Measurements from ENCODE around the gene GAN.
A peak's percentile ranks its signal among the peaks of the same experiment; 100 is the strongest.

The GAN gene

DNA sequence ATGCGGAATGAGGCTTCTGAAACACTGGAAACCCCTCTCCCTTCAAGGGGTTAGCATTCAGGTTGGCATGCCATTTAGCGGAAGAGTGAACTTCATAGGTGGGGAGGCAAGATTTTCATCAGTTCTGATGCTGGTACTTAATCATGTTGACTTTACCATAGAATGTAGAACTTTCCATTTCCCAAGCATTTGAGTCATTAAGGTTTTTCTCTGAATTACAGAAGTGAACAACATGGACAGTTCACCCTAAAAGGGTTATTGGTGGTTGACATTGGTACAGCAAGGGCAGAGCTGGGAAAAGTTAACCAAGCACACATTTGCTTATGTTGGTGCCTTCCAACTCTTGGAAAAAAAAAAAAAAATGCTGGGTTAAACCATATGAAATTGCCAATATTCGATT, 39.1 kb downstream of the GAN start:
- TF ChIP-seq, protein P1, sequence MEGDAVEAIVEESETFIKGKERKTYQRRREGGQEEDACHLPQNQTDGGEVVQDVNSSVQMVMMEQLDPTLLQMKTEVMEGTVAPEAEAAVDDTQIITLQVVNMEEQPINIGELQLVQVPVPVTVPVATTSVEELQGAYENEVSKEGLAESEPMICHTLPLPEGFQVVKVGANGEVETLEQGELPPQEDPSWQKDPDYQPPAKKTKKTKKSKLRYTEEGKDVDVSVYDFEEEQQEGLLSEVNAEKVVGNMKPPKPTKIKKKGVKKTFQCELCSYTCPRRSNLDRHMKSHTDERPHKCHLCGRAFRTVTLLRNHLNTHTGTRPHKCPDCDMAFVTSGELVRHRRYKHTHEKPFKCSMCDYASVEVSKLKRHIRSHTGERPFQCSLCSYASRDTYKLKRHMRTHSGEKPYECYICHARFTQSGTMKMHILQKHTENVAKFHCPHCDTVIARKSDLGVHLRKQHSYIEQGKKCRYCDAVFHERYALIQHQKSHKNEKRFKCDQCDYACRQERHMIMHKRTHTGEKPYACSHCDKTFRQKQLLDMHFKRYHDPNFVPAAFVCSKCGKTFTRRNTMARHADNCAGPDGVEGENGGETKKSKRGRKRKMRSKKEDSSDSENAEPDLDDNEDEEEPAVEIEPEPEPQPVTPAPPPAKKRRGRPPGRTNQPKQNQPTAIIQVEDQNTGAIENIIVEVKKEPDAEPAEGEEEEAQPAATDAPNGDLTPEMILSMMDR (conservative IDR thresholded peaks at IDR 0.05; ENCODE audit: low read length), result no peak
- no peak for DNase-seq (ENCODE audit: low read depth)
- no peak overlapping the region for H3K4me3 ChIP-seq (ENCODE audit: low read length)

DNA sequence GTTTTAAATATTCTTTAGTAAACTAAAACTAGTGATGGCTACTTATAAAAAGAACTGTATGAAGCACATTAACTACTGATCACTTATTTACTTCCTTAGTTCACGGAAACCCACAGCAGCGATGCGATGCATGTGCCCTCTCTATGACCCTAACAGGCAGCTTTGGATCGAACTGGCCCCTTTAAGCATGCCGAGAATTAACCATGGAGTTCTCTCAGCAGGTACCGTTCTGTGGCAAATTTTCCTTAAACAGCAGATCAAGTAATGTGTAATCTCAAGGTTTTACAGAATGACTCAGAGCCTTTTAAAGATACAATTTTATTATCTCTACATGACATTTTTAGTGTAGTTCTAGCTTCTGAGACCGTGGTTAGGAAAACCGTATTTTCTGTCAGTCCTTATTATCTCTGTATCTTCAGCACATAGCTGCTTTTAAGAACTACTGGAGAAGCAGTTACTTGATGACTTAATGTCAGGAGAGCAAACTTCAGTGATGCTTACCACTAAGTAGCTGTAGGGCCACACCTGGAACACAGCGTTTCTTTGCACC, 43.0 kb downstream of the GAN start:
- TF ChIP-seq, protein P1 (conservative IDR thresholded peaks at IDR 0.05; ENCODE audit: low read length), result no peak
- no peak overlapping the region for H3K4me3 ChIP-seq (ENCODE audit: low read length)
- no peak for DNase-seq (ENCODE audit: low read depth)

DNA sequence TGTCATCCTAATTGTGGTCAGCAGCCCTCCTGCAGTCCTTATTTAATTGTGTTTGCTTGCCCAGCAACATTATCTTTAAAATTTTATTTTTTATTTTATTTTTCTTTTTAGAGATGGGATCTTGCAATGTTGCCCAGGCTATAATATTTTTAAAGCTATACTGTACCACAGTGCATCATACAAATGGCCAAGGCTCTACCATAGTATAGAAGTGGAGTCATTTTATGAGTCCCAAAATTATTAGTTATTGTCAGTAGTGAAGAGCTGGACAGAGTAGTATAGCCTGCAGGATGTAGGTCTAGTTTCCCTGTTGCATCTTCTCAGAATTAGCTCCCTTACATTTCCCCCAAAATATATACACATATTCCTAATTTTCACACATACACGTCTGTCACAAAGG, 44.1 kb downstream of the GAN start:
- TF ChIP-seq, protein P1 (conservative IDR thresholded peaks at IDR 0.05; ENCODE audit: low read length), result no peak
- no peak overlapping the region for H3K4me3 ChIP-seq (ENCODE audit: low read length)
- no peak for DNase-seq (ENCODE audit: low read depth)

DNA sequence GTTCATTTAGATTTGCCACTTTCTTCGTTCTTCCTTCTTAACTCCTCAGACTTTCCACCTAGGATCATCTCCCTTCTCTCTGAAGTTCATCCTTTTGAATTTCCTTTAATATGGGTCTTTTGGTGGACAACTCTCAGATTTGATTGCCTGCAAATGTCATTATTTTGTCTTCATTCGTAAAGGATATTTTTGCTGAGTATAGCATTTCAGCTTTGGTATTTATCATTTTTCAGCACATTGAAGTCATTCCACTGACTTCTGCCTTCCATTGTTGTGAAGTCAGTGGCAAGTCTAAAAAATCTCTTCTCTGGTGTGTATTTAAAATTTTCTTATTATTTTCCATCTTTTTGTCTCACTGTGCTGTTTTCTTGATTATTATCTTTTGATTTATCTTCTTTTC, 45.4 kb downstream of the GAN start:
- no peak overlapping the region for H3K4me3 ChIP-seq (ENCODE audit: low read length)
- no peak for DNase-seq (ENCODE audit: low read depth)
- TF ChIP-seq, protein P1 (conservative IDR thresholded peaks at IDR 0.05; ENCODE audit: low read length), result no peak

DNA sequence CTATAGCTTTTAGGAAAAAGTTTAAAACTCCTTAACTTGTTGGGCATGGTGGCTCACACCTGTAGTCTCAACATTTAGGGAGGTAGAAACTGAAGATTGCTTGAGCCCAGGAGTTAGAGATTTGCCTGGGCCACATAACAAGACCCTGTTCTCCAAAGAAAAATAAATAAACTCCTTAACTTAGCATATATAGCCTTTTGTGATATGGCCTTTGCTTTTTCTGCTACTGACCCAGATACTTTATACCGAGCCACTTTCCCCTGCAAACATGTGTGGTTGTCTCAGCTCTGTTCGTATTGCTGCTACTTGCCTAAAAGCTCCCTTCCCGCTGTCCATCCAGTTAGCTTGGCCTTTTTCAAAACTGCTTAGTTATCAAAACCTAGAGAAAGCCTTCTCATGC, 51.0 kb downstream of the GAN start:
- no peak for DNase-seq (ENCODE audit: low read depth)
- H3K4me3 ChIP-seq (ENCODE audit: low read length), result no peak overlapping the region
- TF ChIP-seq, protein P1 (conservative IDR thresholded peaks at IDR 0.05; ENCODE audit: low read length), result no peak

DNA sequence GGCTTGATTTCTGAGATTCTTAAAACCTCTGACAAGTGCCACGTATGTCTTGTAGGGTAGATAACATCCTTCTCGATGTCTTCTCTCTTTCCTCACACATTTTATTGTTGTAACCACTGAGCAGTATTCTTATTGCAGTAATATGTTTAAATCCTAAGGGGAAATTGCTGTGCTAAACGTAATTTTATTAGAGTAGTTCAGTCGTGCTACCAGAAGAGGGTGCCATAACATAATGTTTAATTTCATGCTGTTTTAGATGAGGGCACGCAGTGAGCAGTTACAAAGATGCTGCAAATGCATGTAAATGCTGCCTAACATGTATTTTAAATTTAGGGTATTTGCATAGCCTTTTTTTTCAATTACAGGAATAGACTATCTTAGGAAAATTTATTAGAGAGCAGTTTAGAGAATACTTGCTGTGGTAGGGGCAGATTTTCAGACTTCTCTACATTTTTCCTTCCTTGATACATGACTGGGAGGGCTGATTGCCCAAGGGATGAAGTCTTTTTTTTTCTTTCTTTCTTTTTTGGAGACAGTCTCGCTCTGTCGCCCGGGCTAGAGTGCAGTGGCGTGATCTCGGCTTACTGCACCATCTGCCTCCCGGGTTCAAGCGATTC, 51.7 kb downstream of the GAN start:
- H3K4me3 ChIP-seq (ENCODE audit: low read length), result no peak overlapping the region
- DNase-seq (ENCODE audit: low read depth), result peak; percentile 47
- TF ChIP-seq, protein P1 (conservative IDR thresholded peaks at IDR 0.05; ENCODE audit: low read length), result peak; percentile 76

DNA sequence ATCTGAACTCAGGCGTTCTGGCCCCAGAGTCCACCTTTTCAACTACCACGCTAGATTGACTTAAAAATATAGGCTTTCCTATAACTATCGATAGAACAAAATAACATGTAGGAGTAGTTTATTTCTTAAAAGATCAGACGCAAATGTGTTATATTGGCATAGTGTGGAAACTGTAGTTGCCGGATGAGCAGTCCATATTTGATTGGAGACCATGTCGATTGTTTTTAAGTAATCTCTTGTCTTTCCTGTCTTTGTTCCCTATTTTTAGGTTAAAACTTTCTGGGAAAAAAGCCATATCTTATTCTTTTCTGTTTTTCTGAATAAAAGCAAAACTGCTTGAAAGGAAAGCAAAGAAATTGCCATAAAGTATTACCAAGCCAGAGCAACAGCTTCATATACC, 53.1 kb downstream of the GAN start:
- no peak for DNase-seq (ENCODE audit: low read depth)
- TF ChIP-seq, protein P1 (conservative IDR thresholded peaks at IDR 0.05; ENCODE audit: low read length), result no peak
- no peak overlapping the region for H3K4me3 ChIP-seq (ENCODE audit: low read length)

Data from AG10803 (cell line).